ENCODE results near the gene CDC42BPB. TPM values are rescaled to one million over a fixed set of nuclear protein-coding genes. Genes with fewer than 3 reads are reported as not detected.

The CDC42BPB gene
- polyA plus RNA-seq, 1 of the 3 experiments (the other 2 are of a cell fraction) = 61.6 TPM

- no peaks in the 10 kb centered on the region for H3F3A ChIP-seq (replicated peaks; ENCODE audit: insufficient read depth)
- H3K9me2 ChIP-seq = no peaks in the 10 kb centered on the region
- WGBS (ENCODE audit: low lambda C conversion rate) = 91% methylated on average over 22 of the region's 28 CpGs
- no peak overlapping the region for H3K27ac ChIP-seq (ENCODE audit: low read depth in 2 of 2, low read length in 1 of 2)
- no peaks in the 10 kb centered on the region for H3K79me2 ChIP-seq (ENCODE audit: insufficient read depth)
- no peaks in the 10 kb centered on the region for H4K20me1 ChIP-seq (ENCODE audit: insufficient read depth)
- POLR2A ChIA-PET = no interaction called here
- no peaks in the 10 kb centered on the region for H3K9me3 ChIP-seq
- no peak overlapping the region for H3K4me2 ChIP-seq
- peaks cover 0 to 4% of the 10 kb centered on the region in 2 experiments; a peak in 1 of 4 replicates for H3K4me1 ChIP-seq (ENCODE audit: control insufficient read depth in 1 of 2, insufficient read depth in 2 of 2, low read depth in 1 of 2, low read length in 1 of 2)
- TF ChIP-seq SIN3A (IDR thresholded peaks at IDR 0.05; ENCODE audit: borderline replicate concordance, low read depth, low read length) (no peak), IRF3 (IDR thresholded peaks at IDR 0.05; ENCODE audit: low read depth, low read length) (no peak), FOXJ3 (CRISPR knock-in tag; IDR thresholded peaks at IDR 0.05) (no peak), MAX (IDR thresholded peaks at IDR 0.05; ENCODE audit: low read depth) (no peak), RFX5 (IDR thresholded peaks at IDR 0.05; ENCODE audit: low read length) (no peak), ELF1 (IDR thresholded peaks at IDR 0.05) (no peak), USF2 (IDR thresholded peaks at IDR 0.05; ENCODE audit: borderline replicate concordance, low read depth, low read length) (no peak), TEAD4 (IDR thresholded peaks at IDR 0.05; ENCODE audit: borderline replicate concordance, insufficient read depth) (no peak)
- peaks cover 6% of the 10 kb centered on the region for H3K27me3 ChIP-seq (ENCODE audit: insufficient read depth)
- H3K4me3 ChIP-seq (ENCODE audit: low read depth in 2 of 2, low read length in 1 of 2) = no peak overlapping the region
- no peak overlapping the region for H2AFZ ChIP-seq (ENCODE audit: low read depth)
- no peak for DNase-seq
- H3K9ac ChIP-seq = no peak overlapping the region
- no peaks in the 10 kb centered on the region for H3K36me3 ChIP-seq (replicated peaks in 1 of 2; ENCODE audit: control insufficient read depth in 1 of 2, insufficient read depth in 2 of 2, low read length in 1 of 2)
- CTCF ChIA-PET = interaction anchor here (0.6 to 6.3 kb wide), 6 partner anchors 11 to 203 kb away, joined by 3 to 69 read pairs (median 5); no protein-coding TSS in a partner anchor
Measured at GRCh38 chr14:103089386-103090335, 32.3 kb upstream of the CDC42BPB start.

- Histone ChIP-seq H3K4me2 (no peak overlapping the region), H3K79me2 (ENCODE audit: insufficient read depth) (no peaks in the 10 kb centered on the region), H3K9ac (no peak overlapping the region), H3K36me3 (replicated peaks in 1 of 2; ENCODE audit: control insufficient read depth in 1 of 2, insufficient read depth in 2 of 2, low read length in 1 of 2) (no peaks in the 10 kb centered on the region), H3K9me2 (no peaks in the 10 kb centered on the region), H3K27me3 (ENCODE audit: insufficient read depth) (peaks cover 12% of the 10 kb centered on the region), H3K9me3 (no peaks in the 10 kb centered on the region), H3K4me1 (ENCODE audit: control insufficient read depth in 1 of 2, insufficient read depth in 2 of 2, low read depth in 1 of 2, low read length in 1 of 2) (peaks cover 0 to 4% of the 10 kb centered on the region in 2 experiments; a peak in 1 of 4 replicates), H4K20me1 (ENCODE audit: insufficient read depth) (no peaks in the 10 kb centered on the region), H3F3A (replicated peaks; ENCODE audit: insufficient read depth) (no peaks in the 10 kb centered on the region), H3K27ac (ENCODE audit: low read depth in 2 of 2, low read length in 1 of 2) (no peak overlapping the region), H3K4me3 (ENCODE audit: low read depth in 2 of 2, low read length in 1 of 2) (no peak overlapping the region), H2AFZ (ENCODE audit: low read depth) (no peak overlapping the region)
- DNase-seq = no peak
- ChIA-PET POLR2A (no interaction called here), CTCF (interaction anchor here (0.6 to 6.3 kb wide), 6 partner anchors 10 to 306 kb away, joined by 3 to 69 read pairs (median 3); no protein-coding TSS in a partner anchor)
- 88% methylated on average over 6 of the region's 6 CpGs for WGBS (ENCODE audit: low lambda C conversion rate)
- TF ChIP-seq ELF1 (IDR thresholded peaks at IDR 0.05) (no peak), GABPA (IDR thresholded peaks at IDR 0.05; ENCODE audit: low read depth) (no peak), MXI1 (IDR thresholded peaks at IDR 0.05; ENCODE audit: low read depth, low read length) (no peak), FOSL2 (IDR thresholded peaks at IDR 0.05; ENCODE audit: borderline replicate concordance, low read depth) (no peak), REST (IDR thresholded peaks at IDR 0.05; ENCODE audit: low read depth, low read length) (no peak), IRF3 (IDR thresholded peaks at IDR 0.05; ENCODE audit: low read depth, low read length) (no peak), NFIC (IDR thresholded peaks at IDR 0.05; ENCODE audit: borderline replicate concordance) (no peak), PBX3 (IDR thresholded peaks at IDR 0.05) (no peak)
Measured at GRCh38 chr14:103088921-103089320, 31.6 kb upstream of the CDC42BPB start.
